Measurements from ENCODE around the gene FAM107A. TPM values are rescaled to one million over a fixed set of nuclear protein-coding genes. Genes with fewer than 3 reads are reported as not detected.
A peak's percentile ranks its signal among the peaks of the same experiment; 100 is the strongest.

Gene FAM107A
- total RNA-seq, 1 experiment from 2014 or later = not detected

GRCh38 chr3:58534592-58535494, 42.3 kb downstream of the FAM107A start:
- no TSS peak for BruUV-seq (replicated peaks)
- POLR2A ChIA-PET = interaction anchor here (1.2 to 1.3 kb wide), 2 partner anchors 41 to 151 kb away, joined by 4 read pairs; no protein-coding TSS in a partner anchor
- no peak overlapping the region for H3K27ac Mint-ChIP-seq (ENCODE audit: low read depth, unreplicated experiment)
- no peaks in the 10 kb centered on the region for H3K36me3 Mint-ChIP-seq (ENCODE audit: insufficient read depth, unreplicated experiment)
- H3K4me1 Mint-ChIP-seq (ENCODE audit: insufficient read depth, unreplicated experiment) = peaks cover 22% of the 10 kb centered on the region
- no peaks in the 10 kb centered on the region for H3K9me3 Mint-ChIP-seq (ENCODE audit: unreplicated experiment)
- no peak overlapping the region for H3K4me3 Mint-ChIP-seq (ENCODE audit: unreplicated experiment)
- no peak for TF ChIP-seq CTCF (IDR thresholded peaks at IDR 0.05; ENCODE audit: unreplicated experiment)
- DNase-seq (ENCODE audit: unreplicated experiment) = no peak
- CTCF ChIA-PET = interaction anchor here (0.5 to 4.2 kb wide), 15 partner anchors 17 to 431 kb away, joined by 3 to 30 read pairs (median 7); partner anchors contain the start of genes HTD2 and KCTD6
- H3K27me3 Mint-ChIP-seq (ENCODE audit: insufficient read depth, unreplicated experiment) = no peaks in the 10 kb centered on the region
- intact Hi-C loops (cut with micrococcal nuclease) = no loop called here

GRCh38 chr3:58532794-58533220, 44.4 kb downstream of the FAM107A start:
- intact Hi-C loops (cut with micrococcal nuclease) = loop anchor here (1.0 to 2.0 kb wide), 6 partner anchors 41 to 226 kb away; partner anchors contain the start of genes KCTD6 and PDHB

GRCh38 chr3:58531956-58532355, 45.2 kb downstream of the FAM107A start:
- ChIA-PET POLR2A (interaction anchor here (0.5 to 1.7 kb wide), 3 partner anchors 38 to 200 kb away, joined by 3 to 8 read pairs (median 3); partner anchors contain the start of gene PXK), CTCF (interaction anchor here (0.5 to 4.2 kb wide), 29 partner anchors 10 to 346 kb away, joined by 3 to 30 read pairs (median 4); partner anchors contain the start of gene KCTD6)
- no peak overlapping the region for H3K27ac Mint-ChIP-seq (ENCODE audit: low read depth, unreplicated experiment)
- intact Hi-C loops (cut with micrococcal nuclease) = loop anchor here (1.0 to 2.0 kb wide), 6 partner anchors 40 to 225 kb away; partner anchors contain the start of genes KCTD6 and PDHB
- H3K36me3 Mint-ChIP-seq (ENCODE audit: insufficient read depth, unreplicated experiment) = no peaks in the 10 kb centered on the region
- H3K4me3 Mint-ChIP-seq (ENCODE audit: unreplicated experiment) = no peak overlapping the region
- peak; percentile 8 for TF ChIP-seq CTCF (IDR thresholded peaks at IDR 0.05; ENCODE audit: unreplicated experiment)
- H3K9me3 Mint-ChIP-seq (ENCODE audit: unreplicated experiment) = no peaks in the 10 kb centered on the region
- H3K27me3 Mint-ChIP-seq (ENCODE audit: insufficient read depth, unreplicated experiment) = no peaks in the 10 kb centered on the region
- no TSS peak for BruUV-seq (replicated peaks)
- peak; percentile 44 for DNase-seq (ENCODE audit: unreplicated experiment)
- H3K4me1 Mint-ChIP-seq (ENCODE audit: insufficient read depth, unreplicated experiment) = peaks cover 24% of the 10 kb centered on the region

More at GRCh38 chr3:58532794-58533220, 44.4 kb downstream of the FAM107A start:
- peak; percentile 95 for TF ChIP-seq CTCF (IDR thresholded peaks at IDR 0.05; ENCODE audit: unreplicated experiment)
- no TSS peak for BruUV-seq (replicated peaks)
- ChIA-PET POLR2A (interaction anchor here (0.6 kb wide), 1 partner anchor 33 kb away, joined by 3 read pairs; no protein-coding TSS in a partner anchor), CTCF (interaction anchor here (0.6 to 4.2 kb wide), 24 partner anchors 11 to 241 kb away, joined by 3 to 30 read pairs (median 5); partner anchors contain the start of gene KCTD6)
- DNase-seq (ENCODE audit: unreplicated experiment) = peak; percentile 79
- Mint-ChIP-seq H3K36me3 (ENCODE audit: insufficient read depth, unreplicated experiment) (no peaks in the 10 kb centered on the region), H3K27ac (ENCODE audit: low read depth, unreplicated experiment) (no peak overlapping the region), H3K4me3 (ENCODE audit: unreplicated experiment) (no peak overlapping the region), H3K9me3 (ENCODE audit: unreplicated experiment) (no peaks in the 10 kb centered on the region), H3K4me1 (ENCODE audit: insufficient read depth, unreplicated experiment) (peaks cover 27% of the 10 kb centered on the region), H3K27me3 (ENCODE audit: insufficient read depth, unreplicated experiment) (no peaks in the 10 kb centered on the region)

GRCh38 chr3:58531555-58531954, 45.6 kb downstream of the FAM107A start:
- no peak overlapping the region for H3K27ac Mint-ChIP-seq (ENCODE audit: low read depth, unreplicated experiment)
- no peaks in the 10 kb centered on the region for H3K36me3 Mint-ChIP-seq (ENCODE audit: insufficient read depth, unreplicated experiment)
- POLR2A ChIA-PET = interaction anchor here (1.1 to 1.7 kb wide), 3 partner anchors 38 to 196 kb away, joined by 3 to 8 read pairs (median 3); no protein-coding TSS in a partner anchor
- intact Hi-C loops (cut with micrococcal nuclease) = no loop called here
- no peak for TF ChIP-seq CTCF (IDR thresholded peaks at IDR 0.05; ENCODE audit: unreplicated experiment)
- H3K27me3 Mint-ChIP-seq (ENCODE audit: insufficient read depth, unreplicated experiment) = no peaks in the 10 kb centered on the region
- no peak overlapping the region for H3K4me3 Mint-ChIP-seq (ENCODE audit: unreplicated experiment)
- peaks cover 28% of the 10 kb centered on the region for H3K4me1 Mint-ChIP-seq (ENCODE audit: insufficient read depth, unreplicated experiment)
- no TSS peak for BruUV-seq (replicated peaks)
- H3K9me3 Mint-ChIP-seq (ENCODE audit: unreplicated experiment) = no peaks in the 10 kb centered on the region
- CTCF ChIA-PET = interaction anchor here (0.5 to 4.2 kb wide), 25 partner anchors 10 to 346 kb away, joined by 3 to 30 read pairs (median 4); partner anchors contain the start of gene KCTD6
- no peak for DNase-seq (ENCODE audit: unreplicated experiment)
